DMS 273 treated with DMSO at 0.1 percent for 48 hours (cell line): ENCODE measurements around the gene TMEM245.
"Not testable (repeated sequence)": the region's sequence is repeated elsewhere in the genome, so short reads cannot be mapped to it uniquely, and the experiment has no call there.

Experiments
- DNase-seq: peaks from one replicate; lab custom pipeline; 2025; lab: John Stamatoyannopoulos, UW

TMEM245 gene

DNA sequence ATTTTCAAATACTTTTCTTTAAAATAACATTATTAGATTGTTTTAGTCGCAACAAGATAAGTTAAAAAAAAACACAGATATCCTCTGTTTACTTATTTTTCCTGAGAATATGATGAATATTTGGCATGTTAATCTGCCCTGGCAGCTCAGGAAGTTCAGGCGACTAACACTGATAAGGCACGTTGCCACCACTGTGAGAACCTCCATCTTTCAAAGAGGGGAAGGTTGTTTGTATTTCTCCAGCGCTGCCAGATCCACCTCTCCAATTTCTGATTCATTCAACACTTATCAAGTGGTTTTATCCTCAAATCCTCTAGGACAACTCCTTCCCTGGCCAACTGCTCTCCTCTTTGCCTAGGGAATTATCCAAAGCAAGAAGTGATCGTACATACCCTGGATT is 128.3 kb downstream of the TMEM245 start:
- DNase-seq, result no peak

DNA sequence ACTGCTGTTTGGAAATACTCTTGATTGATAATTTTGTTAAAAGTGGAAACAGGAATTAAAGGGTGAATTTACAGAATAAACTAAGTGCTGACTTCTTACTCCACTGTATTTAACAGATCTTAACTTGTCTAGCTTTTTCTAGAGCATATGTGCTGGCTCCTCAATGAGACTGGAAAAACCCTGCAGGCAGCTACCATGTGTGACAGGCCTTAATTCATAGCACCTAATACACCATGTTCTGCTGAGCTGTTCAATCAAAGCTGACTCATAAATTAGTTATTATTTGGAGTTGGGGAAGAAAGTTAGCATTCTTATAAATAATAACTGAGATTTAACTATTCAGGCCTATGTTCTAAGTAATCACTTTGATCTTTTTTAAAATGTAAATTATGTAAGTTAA is 135.9 kb downstream of the TMEM245 start:
- DNase-seq, result no peak

DNA sequence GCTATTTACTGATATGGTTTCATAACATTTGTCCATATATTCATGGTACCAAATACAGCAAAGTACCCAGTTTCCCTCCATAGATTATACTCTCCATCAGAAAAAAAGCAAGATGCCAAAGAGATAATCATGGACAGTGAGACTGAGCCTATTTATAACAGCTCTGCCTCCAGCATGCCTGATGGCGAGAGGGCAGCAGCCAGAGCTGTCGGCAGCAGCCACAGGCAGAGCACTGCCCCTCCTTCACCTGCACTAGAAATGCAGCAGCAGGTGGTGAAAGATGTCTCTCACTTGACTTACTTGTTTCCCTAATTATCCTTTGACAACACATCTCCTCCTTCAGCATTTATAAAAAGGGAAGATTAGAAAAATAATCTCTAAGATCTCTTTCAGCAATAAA is 138.9 kb downstream of the TMEM245 start:
- no peak for DNase-seq

- no peak for DNase-seq
Observed at GRCh38 chr9:108978205-108978604, 141.5 kb downstream of the TMEM245 start.

DNA sequence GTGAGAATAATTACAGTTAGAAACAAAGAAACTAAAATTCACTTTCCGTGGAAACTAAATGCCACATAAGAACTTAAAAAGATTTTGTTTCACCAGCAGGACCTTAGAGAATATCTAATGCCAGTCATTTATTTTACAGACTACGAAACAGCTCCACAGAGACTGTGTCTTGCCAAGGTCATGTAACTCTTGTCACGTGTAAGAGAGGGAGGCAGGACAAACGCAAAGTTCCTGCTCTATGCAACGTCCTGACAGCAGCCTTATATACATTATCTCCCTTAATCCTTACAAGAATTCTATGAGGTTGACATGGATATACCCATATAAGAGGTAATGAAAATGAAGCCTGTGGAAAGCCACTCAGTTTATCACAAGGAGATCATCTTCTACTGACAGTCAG is 145.9 kb downstream of the TMEM245 start:
- no peak for DNase-seq

DNA sequence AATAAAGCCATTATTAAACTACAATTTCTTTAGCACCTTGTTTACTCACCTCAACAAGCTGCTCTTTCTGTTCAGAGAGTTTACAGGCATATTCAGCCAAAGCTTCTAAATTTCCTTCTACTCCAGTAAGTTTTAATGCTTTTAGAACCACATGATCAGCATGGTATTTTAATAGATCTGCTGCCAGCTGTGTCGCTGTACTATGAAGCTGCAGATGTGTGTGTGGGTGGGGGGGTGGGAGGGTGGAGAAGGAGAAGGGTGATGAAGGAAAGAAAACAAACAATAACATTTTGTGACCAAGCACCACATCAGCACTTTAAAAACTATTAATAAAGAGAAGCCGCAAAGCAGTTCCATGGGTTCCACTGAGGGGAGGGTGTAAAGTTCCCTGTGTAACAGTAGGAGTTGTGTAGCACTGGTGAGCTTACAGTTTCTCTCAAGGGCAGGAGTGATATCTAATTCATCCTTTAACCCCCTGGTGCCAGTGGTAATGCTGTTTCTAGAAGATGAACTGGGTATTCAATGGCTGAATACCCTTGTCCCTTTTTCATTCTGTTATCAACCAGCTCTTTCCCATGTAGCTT is 147.0 kb downstream of the TMEM245 start:
- DNase-seq, result no peak

- DNase-seq, result no peak
Observed at GRCh38 chr9:108972186-108972585, 147.6 kb downstream of the TMEM245 start.

DNA sequence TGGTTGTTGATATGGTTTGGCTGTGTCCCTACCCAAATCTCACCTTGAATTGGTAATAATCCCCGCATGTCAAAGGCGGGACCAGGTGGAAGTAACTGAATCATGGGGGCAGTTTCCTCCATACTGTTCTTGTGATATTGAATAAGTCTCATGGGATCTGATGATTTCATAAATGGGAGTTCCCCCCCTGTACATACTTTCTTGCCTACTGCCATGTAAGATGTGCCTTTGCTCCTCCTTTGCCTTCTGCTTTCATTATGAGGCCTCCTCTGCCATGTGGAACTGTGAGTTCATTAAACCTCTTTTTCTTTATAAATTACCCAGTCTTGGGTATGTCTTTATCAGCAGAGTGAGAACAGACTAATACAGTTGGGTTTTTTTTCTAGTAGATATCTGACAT is 148.4 kb downstream of the TMEM245 start:
- DNase-seq, result not testable (repeated sequence)

DNA sequence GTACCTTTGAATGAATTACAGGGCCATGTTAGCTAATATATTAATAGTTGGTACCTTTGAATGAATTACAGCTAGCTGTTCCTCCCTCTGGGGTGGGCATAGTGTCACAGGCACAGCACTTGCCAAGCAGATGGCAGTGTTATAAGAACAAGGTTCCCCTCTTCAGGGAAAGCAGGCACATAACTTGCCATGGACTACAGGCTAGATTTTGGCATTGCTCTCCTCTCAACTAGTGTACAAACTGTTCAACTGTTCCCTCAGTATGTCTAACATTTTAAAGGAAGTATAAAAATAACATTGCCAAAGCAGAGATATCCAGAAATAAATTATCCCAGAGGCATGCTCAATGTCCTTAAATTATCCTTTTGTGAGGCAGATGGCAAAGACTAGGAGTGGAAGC is 151.8 kb downstream of the TMEM245 start:
- DNase-seq, result no peak
